ENCODE results near the gene RAB11FIP5.
"Not testable (repeated sequence)": the region's sequence is repeated elsewhere in the genome, so short reads cannot be mapped to it uniquely, and the experiment has no call there.

RAB11FIP5 gene

DNA sequence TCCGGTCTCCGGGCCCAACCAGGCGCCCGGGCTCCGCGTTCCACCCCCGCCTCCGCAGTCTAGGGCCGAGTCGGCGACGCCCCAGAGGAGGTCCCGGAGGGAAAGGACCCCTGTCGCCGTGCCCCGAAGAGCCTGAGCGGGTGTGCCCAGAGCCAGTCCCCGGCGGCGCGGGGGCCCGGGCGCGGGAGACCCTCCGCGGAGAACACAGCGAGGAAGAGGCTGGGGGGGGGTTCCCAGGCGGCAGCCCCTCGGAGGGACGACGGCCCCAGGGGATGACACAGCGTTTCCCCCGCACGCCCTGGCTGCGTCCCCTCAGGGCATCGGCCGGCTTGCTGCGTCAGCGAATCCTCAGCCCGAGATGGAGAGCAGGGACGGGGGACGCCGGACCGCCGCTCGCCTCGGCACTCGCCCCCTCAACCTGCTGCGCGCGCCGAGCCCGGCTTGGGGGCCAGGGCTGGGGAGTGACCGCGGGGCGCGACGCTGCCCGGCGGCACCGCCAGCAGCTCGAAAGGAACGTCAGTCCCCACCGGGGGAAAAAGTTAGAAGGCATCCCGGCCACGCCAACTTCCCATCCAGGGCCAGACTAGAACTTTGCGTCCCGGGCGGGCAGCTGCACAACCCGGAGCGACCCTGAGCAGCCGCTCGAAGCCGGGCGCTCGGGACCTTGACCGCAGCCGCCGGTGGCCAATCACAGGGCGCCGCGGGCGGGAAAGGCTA is 41.9 kb downstream of the RAB11FIP5 start:
- Mint-ChIP-seq H3K9me3 (no peaks in the 10 kb centered on the region), H3K27me3 (ENCODE audit: low read depth, poor library complexity) (peaks cover 18% of the 10 kb centered on the region), H3K36me3 (ENCODE audit: low read depth) (peaks cover 3% of the 10 kb centered on the region), H3K4me1 (peaks cover 47% of the 10 kb centered on the region), H3K4me3 (peak overlapping the region; percentile 88), H3K27ac (peak overlapping the region; percentile 54)
- DNase-seq, result peak; percentile 72
- TF ChIP-seq, protein P1, sequence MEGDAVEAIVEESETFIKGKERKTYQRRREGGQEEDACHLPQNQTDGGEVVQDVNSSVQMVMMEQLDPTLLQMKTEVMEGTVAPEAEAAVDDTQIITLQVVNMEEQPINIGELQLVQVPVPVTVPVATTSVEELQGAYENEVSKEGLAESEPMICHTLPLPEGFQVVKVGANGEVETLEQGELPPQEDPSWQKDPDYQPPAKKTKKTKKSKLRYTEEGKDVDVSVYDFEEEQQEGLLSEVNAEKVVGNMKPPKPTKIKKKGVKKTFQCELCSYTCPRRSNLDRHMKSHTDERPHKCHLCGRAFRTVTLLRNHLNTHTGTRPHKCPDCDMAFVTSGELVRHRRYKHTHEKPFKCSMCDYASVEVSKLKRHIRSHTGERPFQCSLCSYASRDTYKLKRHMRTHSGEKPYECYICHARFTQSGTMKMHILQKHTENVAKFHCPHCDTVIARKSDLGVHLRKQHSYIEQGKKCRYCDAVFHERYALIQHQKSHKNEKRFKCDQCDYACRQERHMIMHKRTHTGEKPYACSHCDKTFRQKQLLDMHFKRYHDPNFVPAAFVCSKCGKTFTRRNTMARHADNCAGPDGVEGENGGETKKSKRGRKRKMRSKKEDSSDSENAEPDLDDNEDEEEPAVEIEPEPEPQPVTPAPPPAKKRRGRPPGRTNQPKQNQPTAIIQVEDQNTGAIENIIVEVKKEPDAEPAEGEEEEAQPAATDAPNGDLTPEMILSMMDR (IDR thresholded peaks at IDR 0.05), result no peak

- TF ChIP-seq, protein P1 (IDR thresholded peaks at IDR 0.05), result no peak
- H3K36me3 Mint-ChIP-seq (ENCODE audit: low read depth), result peaks cover 4% of the 10 kb centered on the region
- H3K27ac Mint-ChIP-seq, result peak overlapping the region; percentile 1
- H3K27me3 Mint-ChIP-seq (ENCODE audit: low read depth, poor library complexity), result peaks cover 18% of the 10 kb centered on the region
- no peaks in the 10 kb centered on the region for H3K9me3 Mint-ChIP-seq
- no peak for DNase-seq
- peak overlapping the region; percentile 88 for H3K4me3 Mint-ChIP-seq
- H3K4me1 Mint-ChIP-seq, result peaks cover 43% of the 10 kb centered on the region
Observed at GRCh38 chr2:73069855-73070642, 42.7 kb downstream of the RAB11FIP5 start.

DNA sequence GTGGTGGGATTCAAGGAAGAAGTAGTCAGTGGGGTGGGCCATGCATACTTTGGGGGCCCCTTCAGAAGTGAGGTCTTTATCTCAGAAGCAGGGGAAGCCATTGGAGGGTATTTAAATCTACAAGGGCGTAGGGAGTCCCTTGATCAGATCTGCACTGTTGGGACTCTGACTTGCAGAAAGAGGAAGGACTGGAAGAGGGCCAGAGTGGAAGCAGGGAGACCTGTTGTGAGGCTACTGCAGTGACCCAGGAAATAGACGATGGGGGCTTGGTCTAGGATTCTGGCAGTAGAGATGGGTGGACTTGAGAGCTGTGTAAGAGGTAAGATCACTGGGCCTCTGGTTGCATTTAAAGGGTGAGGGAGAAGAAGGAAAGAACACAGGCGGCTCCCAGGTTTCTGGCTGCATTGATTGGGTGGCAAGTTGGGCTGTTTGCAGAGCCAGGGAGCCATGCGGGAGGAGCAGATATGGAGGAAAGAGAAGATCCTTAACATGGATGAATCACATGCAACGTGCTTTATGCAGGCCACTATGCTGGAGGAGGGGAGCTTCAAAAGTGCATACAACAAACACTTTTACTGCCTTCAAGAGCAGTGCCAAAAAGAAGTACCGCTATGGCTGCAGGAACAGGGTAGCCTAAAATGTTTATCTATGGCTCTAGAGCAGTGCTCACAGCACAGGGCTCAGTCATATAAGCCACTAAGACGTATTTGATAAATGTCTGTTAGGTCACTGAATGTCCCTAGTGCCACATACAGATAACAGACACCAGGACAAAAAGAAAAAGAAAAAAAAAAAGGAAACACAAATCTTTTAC is 43.5 kb downstream of the RAB11FIP5 start:
- TF ChIP-seq, protein P1 (IDR thresholded peaks at IDR 0.05), result no peak
- peak overlapping the region; percentile 88 for H3K4me3 Mint-ChIP-seq
- H3K27me3 Mint-ChIP-seq (ENCODE audit: low read depth, poor library complexity), result peaks cover 18% of the 10 kb centered on the region
- peaks cover 39% of the 10 kb centered on the region for H3K4me1 Mint-ChIP-seq
- DNase-seq, result no peak
- H3K36me3 Mint-ChIP-seq (ENCODE audit: low read depth), result peaks cover 4% of the 10 kb centered on the region
- no peak overlapping the region for H3K27ac Mint-ChIP-seq
- no peaks in the 10 kb centered on the region for H3K9me3 Mint-ChIP-seq

- TF ChIP-seq, protein P1 (IDR thresholded peaks at IDR 0.05), result no peak
- DNase-seq, result no peak
- Mint-ChIP-seq H3K36me3 (ENCODE audit: low read depth) (peaks cover 4% of the 10 kb centered on the region), H3K4me3 (no peak overlapping the region), H3K4me1 (peaks cover 46% of the 10 kb centered on the region), H3K27ac (no peak overlapping the region), H3K27me3 (ENCODE audit: low read depth, poor library complexity) (peaks cover 17% of the 10 kb centered on the region), H3K9me3 (no peaks in the 10 kb centered on the region)
Observed at GRCh38 chr2:73068147-73068546, 44.6 kb downstream of the RAB11FIP5 start.

DNA sequence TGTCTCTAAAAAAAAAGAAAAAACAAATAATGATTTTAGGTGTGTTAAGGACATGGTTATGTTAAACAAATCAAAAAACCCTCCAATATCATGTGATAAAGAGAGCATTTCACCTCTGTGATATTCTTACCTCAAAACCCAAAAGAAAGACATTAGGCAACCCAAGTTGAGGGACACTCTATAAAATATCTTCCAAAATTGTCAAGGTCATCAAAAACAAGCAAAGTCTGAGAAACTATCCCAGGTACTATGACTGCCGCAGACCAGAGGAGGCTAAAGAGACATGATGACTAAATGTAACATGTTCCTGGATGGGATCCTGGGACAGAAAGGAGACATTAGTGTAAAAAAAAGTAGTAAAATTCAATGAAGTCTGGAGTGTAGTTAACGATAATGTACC is 45.7 kb downstream of the RAB11FIP5 start:
- peaks cover 7% of the 10 kb centered on the region for H3K27me3 Mint-ChIP-seq (ENCODE audit: low read depth, poor library complexity)
- TF ChIP-seq, protein P1 (IDR thresholded peaks at IDR 0.05), result no peak
- peaks cover 42% of the 10 kb centered on the region for H3K4me1 Mint-ChIP-seq
- H3K36me3 Mint-ChIP-seq (ENCODE audit: low read depth), result peaks cover 4% of the 10 kb centered on the region
- no peak for DNase-seq
- H3K9me3 Mint-ChIP-seq, result no peaks in the 10 kb centered on the region
- H3K27ac Mint-ChIP-seq, result no peak overlapping the region
- no peak overlapping the region for H3K4me3 Mint-ChIP-seq

- DNase-seq, result not testable (repeated sequence)
- peaks cover 33% of the 10 kb centered on the region for H3K4me1 Mint-ChIP-seq
Observed at GRCh38 chr2:73065070-73065469, 47.7 kb downstream of the RAB11FIP5 start.

More at GRCh38 chr2:73065070-73065469, 47.7 kb downstream of the RAB11FIP5 start:
- H3K27ac Mint-ChIP-seq; H3K27me3 Mint-ChIP-seq (ENCODE audit: low read depth, poor library complexity); H3K9me3 Mint-ChIP-seq; H3K4me3 Mint-ChIP-seq; H3K36me3 Mint-ChIP-seq (ENCODE audit: low read depth): not testable (repeated sequence)
